GM10266 (cell line): Measurements from ENCODE around the gene COMMD10.

Experiments used
- DNase-seq: peaks from one replicate; pipeline ENCODE4 v3.0.0; 2012; ENCODE audit errors: extremely low spot score
- TF ChIP-seq, protein P1 (sequence below): IDR thresholded peaks from 2 replicates; pipeline ENCODE4 v1.5.1; 2012; ENCODE audit warnings: mild to moderate bottlenecking, low read depth; ENCODE audit not compliant: control insufficient read depth, insufficient read depth; ENCODE audit errors: missing control alignments

COMMD10 gene

DNA sequence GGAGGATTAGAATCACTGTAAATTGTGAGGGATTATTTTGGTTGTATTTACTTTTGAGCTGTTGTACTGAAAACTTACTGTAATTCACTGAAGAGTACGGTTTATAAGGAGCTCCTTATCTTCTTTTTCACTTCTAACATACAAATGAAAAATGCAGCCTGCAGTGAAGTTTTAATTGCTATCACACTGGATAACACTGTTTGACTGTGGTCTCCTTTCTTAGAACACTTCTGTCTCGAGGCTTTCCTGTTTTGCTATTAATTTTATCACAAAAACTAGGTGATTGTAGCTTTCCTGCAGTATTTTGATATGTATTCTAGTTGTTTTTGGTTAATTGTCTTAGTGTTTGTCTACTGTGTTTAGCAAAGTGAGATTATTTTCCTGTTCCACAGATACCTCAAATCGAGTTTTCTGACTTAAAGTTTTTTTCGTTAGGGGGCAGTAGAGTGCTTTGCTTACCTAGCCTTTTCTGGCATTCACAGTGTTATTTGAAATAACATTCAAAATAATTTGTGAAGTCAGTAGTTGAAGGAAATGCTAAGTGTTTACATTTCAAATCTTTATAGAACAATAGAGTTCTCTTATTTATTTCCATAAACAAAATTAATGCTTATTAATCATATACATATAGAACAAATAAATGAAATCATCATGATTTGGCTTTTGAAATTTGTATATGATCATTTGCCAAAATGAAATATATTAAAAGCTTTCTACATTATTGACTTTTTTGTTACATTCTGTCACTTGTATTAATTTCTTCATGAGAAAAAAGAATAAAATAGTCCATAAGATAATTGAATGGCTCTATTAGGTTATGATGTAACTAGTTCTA, 52.9 kb downstream of the COMMD10 start:
- TF ChIP-seq, protein P1, sequence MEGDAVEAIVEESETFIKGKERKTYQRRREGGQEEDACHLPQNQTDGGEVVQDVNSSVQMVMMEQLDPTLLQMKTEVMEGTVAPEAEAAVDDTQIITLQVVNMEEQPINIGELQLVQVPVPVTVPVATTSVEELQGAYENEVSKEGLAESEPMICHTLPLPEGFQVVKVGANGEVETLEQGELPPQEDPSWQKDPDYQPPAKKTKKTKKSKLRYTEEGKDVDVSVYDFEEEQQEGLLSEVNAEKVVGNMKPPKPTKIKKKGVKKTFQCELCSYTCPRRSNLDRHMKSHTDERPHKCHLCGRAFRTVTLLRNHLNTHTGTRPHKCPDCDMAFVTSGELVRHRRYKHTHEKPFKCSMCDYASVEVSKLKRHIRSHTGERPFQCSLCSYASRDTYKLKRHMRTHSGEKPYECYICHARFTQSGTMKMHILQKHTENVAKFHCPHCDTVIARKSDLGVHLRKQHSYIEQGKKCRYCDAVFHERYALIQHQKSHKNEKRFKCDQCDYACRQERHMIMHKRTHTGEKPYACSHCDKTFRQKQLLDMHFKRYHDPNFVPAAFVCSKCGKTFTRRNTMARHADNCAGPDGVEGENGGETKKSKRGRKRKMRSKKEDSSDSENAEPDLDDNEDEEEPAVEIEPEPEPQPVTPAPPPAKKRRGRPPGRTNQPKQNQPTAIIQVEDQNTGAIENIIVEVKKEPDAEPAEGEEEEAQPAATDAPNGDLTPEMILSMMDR, result peak; percentile 64
- DNase-seq, result peak; percentile 20

DNA sequence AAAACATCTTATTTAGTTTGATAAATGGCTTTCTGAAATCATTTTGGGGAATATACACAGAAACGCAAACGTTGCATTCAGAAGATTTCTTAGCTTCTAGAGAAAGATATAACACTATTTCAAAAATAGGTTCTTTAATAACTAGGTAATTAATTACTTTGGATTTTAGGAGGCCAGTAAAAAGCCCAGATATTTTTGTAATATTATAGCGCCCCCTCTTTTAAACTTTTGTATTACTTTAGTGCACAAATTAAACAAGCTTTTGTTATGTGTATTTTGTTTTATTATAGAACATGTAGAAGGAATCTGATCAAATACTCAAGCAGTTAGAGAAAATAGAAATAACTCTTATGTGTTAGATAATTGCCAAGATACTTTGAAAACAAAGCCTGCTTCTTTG, 57.7 kb downstream of the COMMD10 start:
- DNase-seq, result no peak
- TF ChIP-seq, protein P1, result no peak

DNA sequence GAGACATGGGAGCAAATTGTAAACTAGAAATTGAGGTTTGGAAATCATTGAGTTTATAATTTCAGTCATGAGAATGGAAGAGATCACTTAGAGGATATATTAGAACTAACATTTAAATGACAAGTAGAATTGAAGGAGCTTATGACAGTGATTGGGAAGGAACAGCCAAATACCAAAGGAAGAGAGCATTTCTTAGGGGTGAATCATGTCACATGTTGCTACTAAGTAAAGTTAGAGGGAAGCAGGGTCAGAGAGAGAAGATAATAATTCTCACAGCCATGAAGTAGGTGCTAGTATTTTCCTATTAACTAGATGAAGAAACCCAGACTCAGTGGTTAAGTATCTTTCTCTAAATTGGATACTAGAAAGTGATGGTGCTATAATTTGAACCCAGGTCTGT, 59.3 kb downstream of the COMMD10 start:
- no peak for DNase-seq
- TF ChIP-seq, protein P1, result no peak

DNA sequence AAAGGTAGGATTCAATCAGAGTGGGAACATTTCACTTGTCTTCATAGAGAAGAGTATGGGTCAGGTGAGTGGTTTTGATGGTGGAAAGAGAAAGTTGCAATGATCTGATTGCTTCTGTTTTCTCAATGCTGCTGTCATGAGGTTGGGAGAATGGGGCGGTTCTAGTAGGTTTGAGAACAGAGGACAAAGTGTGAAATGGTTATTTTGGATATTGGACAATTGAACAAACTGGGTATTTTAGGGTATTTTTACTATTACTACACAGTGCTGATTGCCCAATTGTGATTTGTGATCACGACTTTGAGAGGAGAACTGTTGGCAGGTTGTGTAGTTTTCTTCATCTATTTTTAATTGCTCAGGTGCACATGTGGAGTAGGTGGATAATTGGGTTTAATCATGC, 60.2 kb downstream of the COMMD10 start:
- no peak for DNase-seq
- TF ChIP-seq, protein P1, result no peak

DNA sequence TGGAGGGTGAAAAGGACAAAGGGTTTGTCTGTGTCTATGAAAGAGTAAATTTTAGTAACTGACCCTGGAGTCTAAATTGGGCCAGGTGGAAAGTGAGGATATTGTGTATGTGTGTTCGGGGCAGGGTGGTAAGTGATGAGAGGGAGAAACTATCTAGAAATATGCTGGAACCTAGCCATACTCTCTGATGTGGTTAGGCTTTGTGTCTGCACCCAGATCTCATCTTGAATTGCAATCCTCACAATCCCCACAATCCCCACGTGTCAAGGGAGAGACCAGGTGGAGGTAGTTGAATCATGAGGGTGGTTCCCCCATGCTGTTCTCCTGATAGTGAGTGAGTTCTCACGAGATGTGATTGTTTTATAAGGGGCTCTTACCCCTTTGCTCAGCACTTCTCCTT, 60.6 kb downstream of the COMMD10 start:
- no peak for DNase-seq
- TF ChIP-seq, protein P1, result no peak

- no peak for DNase-seq
- TF ChIP-seq, protein P1, result no peak
Observed at GRCh38 chr5:116152169-116152568, 67.3 kb downstream of the COMMD10 start.

GRCh38 chr5:116153687-116154174, 68.9 kb downstream of the COMMD10 start:
- TF ChIP-seq, protein P1, result no peak
- no peak for DNase-seq
